GM12865 (cell line): ENCODE measurements around the gene ABCB9.

Source experiments
- DNase-seq: peaks from one replicate; pipeline ENCODE4 v3.0.0; 2010; ENCODE audit warnings: low read depth
- H3K4me3 ChIP-seq: 2 replicates; pipeline ENCODE4 v1.5.1; 2011; ENCODE audit warnings: mild to moderate bottlenecking, low read depth, low read length, control low read depth
- TF ChIP-seq, protein P1 (sequence below): IDR thresholded peaks from 2 replicates; pipeline ENCODE4 v1.5.1; 2011; ENCODE audit warnings: low read length, control low read depth, low read depth, inconsistent platforms; ENCODE audit not compliant: insufficient read depth; ENCODE audit errors: missing control alignments

ABCB9 gene

DNA sequence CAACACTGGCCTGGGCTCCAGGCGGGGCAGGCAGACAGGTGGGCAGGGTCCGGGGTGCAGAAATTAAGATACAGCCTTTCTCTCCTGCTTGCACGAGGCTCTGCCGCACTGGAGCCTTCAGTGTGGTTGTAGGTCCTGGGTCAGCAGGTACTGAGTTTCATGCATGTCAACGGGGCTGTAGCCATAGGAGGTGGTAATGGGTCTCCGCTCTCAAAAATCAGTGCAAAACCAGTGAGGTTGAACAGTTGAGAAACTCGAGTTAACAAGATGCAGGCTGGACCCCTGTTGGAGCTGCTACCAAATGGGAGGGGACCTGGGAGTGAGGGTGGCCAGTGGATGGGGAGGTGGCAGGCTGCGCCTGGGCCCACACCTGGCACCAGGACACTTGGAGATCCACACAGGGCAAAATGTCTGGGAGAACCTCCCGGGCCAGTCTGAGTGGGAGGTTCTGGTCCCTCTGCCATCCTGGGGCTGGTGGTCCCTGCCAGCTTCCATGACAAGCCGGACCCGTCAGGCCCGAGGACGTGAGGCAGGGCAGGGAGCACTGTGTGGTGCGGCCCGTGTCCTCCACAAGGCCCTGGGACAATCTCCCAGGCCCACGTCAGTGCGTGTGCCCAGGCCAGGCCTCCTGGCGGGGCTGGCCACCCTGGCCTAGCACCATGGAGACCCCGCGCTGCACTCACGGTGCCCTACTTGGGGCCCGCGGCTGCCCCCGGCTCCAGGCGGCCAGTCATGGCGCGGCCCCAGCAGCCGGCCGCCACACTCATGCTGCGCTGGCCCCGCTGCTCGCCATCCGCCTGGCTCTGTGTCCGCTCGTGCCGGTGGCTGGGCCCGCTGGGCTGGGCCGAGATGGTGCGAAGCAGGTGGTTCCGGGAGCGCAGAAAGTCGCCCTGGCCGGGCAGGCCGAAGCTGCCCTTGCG, 19.3 kb upstream of the ABCB9 start:
- TF ChIP-seq, protein P1, sequence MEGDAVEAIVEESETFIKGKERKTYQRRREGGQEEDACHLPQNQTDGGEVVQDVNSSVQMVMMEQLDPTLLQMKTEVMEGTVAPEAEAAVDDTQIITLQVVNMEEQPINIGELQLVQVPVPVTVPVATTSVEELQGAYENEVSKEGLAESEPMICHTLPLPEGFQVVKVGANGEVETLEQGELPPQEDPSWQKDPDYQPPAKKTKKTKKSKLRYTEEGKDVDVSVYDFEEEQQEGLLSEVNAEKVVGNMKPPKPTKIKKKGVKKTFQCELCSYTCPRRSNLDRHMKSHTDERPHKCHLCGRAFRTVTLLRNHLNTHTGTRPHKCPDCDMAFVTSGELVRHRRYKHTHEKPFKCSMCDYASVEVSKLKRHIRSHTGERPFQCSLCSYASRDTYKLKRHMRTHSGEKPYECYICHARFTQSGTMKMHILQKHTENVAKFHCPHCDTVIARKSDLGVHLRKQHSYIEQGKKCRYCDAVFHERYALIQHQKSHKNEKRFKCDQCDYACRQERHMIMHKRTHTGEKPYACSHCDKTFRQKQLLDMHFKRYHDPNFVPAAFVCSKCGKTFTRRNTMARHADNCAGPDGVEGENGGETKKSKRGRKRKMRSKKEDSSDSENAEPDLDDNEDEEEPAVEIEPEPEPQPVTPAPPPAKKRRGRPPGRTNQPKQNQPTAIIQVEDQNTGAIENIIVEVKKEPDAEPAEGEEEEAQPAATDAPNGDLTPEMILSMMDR = no peak
- H3K4me3 ChIP-seq = no peak overlapping the region
- DNase-seq = no peak

DNA sequence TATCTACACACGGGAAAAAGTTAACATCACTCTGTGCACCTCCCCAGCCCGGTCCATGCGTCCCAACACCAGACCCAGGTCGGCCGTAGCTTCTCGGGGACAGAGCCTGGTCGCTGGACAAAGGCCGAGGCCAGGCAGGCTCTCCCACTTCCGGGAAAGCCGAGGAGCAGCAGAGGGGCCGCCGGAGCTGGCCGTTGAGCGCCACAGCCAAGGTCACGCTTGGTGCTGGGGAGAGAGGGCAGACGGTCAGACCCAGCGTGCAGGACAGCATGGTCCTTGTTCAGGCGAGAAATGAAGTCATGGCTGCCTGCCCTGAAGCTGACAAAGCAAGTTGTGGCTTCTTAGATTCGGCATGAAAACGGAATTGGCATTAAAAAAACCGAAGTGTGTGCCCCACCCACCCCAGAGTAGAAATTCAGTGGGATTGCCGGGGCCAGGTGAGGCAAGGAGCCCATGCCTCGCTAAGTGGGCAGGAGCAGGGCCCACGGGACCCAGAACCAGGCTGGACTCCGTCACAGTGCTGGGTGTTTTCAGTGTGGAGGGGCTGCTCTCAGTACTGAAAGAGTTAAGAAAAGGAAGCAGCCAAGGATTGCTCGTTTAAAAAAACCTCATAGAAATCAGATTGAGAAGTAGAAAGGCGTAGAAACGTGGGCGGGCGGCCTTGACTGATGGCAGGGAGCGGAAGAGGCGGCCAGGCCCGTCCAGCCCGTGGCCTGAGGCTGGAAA, 18.5 kb upstream of the ABCB9 start:
- TF ChIP-seq, protein P1 = no peak
- DNase-seq = no peak
- H3K4me3 ChIP-seq = no peak overlapping the region

DNA sequence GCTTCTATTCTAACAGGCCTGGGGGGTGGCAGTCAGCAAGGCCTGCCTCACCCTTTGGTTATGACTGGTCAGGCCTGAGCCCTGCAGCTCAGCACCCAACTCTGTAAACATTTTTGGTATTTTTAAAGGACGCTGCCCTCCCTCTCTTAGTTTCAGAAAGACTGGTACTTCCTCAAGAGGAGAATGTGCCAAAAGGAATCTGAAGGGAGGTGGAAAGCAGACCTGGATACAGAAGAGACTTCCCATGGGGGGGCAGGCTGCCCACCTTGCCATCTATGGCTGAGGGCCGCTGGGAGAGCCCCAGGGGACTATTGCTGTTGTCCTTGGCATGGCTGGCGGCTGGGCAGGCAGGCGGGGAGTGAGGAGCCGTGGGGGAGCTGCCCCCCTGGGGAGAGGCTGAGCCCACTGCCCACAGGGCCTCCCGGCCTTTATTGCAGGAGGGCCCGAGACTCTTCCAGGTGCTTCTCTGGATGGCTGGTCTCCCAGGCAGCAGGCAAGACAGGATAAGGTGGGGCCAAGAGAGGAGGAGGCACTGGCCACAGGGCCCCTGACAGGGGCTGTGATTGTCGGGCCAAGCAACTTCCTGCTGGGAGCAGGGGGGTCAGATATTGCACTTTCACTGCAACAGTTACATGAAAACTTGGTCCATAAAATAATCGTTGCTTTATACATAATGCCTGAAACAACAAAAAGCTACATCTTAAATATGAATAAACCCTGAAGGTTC, 17.7 kb upstream of the ABCB9 start:
- H3K4me3 ChIP-seq = no peak overlapping the region
- TF ChIP-seq, protein P1 = no peak
- no peak for DNase-seq

DNA sequence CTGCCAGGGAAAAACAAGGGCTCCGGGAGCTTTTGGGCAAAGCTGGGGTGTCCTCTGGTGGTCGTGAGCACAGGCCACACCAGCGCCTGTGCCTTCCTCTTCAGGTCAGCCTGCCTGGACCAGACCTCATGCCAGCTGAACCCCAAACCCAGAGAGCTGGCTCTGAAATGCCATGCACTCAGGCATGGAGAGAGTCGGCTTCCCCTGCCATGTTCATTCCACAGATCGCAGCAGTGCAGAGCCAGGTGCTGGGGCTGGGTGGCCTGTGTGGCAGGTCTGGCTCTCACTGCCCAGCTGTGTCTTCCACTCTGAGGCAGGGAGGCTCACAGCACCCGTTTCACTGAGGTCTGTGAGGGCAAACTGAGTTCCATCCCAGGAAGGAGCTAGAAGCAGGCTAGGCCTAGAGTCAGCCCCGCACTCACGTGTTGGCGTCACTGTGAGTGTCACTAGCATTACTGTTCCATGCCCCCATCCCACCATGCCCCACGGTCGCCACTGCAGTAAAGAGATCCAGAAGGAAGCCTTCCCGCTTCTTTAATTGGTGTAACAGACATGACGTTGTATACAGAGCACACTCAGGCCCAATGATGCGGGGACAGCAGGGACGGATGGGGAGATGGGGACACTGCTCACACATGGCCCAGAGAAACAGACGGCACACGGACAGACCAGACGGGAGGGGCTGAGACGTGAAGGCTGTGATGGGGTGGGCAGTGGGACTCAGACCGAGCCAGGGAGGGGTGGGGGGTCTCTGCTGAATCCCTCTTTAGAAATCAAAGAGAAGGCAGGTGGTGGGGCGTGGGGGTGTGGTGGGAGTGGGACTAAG, 16.9 kb upstream of the ABCB9 start:
- H3K4me3 ChIP-seq = no peak overlapping the region
- TF ChIP-seq, protein P1 = no peak
- no peak for DNase-seq

DNA sequence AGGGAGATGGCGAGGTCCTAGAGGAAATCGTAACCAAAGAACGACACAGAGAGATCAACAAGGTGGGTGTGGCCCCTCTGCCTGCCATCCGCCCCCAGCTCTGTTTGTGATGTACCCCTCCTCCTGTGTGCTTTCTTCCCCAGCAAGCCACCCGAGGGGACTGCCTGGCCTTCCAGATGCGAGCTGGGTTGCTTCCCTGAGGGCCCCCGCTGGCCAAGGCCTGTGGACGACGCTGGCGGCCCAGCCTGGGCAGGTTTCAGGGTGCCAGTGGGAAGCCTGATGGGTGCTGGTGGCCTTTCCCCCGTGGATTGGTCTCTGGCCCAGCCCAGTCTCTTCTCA, 16.2 kb upstream of the ABCB9 start:
- no peak for DNase-seq
- TF ChIP-seq, protein P1 = no peak
- no peak overlapping the region for H3K4me3 ChIP-seq
